ENCODE data around the gene NARS2. TPM values are rescaled to one million over a fixed set of nuclear protein-coding genes. Genes with fewer than 3 reads are reported as not detected.

NARS2 gene
- total RNA-seq, 1 donor from 2014 or later = 27.5 TPM

- Mint-ChIP-seq H3K27me3 (no peaks in the 10 kb centered on the region), H3K9me3 (peaks cover 4% of the 10 kb centered on the region), H3K27ac (no peak overlapping the region), H3K4me1 (ENCODE audit: unreplicated experiment) (peaks cover 9% of the 10 kb centered on the region), H3K4me3 (no peak overlapping the region), H3K36me3 (peaks cover 18% of the 10 kb centered on the region)
- TF ChIP-seq CTCF (conservative IDR thresholded peaks at IDR 0.05) = no peak
- no peak for DNase-seq (ENCODE audit: extremely low spot score, unreplicated experiment)
Observed at GRCh38 chr11:78504181-78504580, 70.5 kb downstream of the NARS2 start.

GRCh38 chr11:78499971-78500370 is 74.7 kb downstream of the NARS2 start:
- Mint-ChIP-seq H3K27me3 (no peaks in the 10 kb centered on the region), H3K9me3 (no peaks in the 10 kb centered on the region)

GRCh38 chr11:78497293-78497692 is 77.4 kb downstream of the NARS2 start:
- no peak for TF ChIP-seq CTCF (conservative IDR thresholded peaks at IDR 0.05)
- peaks cover 4% of the 10 kb centered on the region for H3K36me3 Mint-ChIP-seq
- DNase-seq (ENCODE audit: extremely low spot score, unreplicated experiment) = no peak
- no peaks in the 10 kb centered on the region for H3K9me3 Mint-ChIP-seq
- no peak overlapping the region for H3K27ac Mint-ChIP-seq
- H3K4me3 Mint-ChIP-seq = no peak overlapping the region
- H3K27me3 Mint-ChIP-seq = no peaks in the 10 kb centered on the region
- no peaks in the 10 kb centered on the region for H3K4me1 Mint-ChIP-seq (ENCODE audit: unreplicated experiment)

More at GRCh38 chr11:78499971-78500370, 74.7 kb downstream of the NARS2 start:
- H3K4me1 Mint-ChIP-seq (ENCODE audit: unreplicated experiment) = no peaks in the 10 kb centered on the region
- no peak for TF ChIP-seq CTCF (conservative IDR thresholded peaks at IDR 0.05)
- H3K36me3 Mint-ChIP-seq = peaks cover 4% of the 10 kb centered on the region
- no peak overlapping the region for H3K4me3 Mint-ChIP-seq
- DNase-seq (ENCODE audit: extremely low spot score, unreplicated experiment) = no peak
- no peak overlapping the region for H3K27ac Mint-ChIP-seq

GRCh38 chr11:78493413-78493975 is 81.2 kb downstream of the NARS2 start:
- no peak for TF ChIP-seq CTCF (conservative IDR thresholded peaks at IDR 0.05)
- Mint-ChIP-seq H3K36me3 (peaks cover 13% of the 10 kb centered on the region), H3K9me3 (no peaks in the 10 kb centered on the region), H3K27ac (no peak overlapping the region), H3K4me3 (no peak overlapping the region), H3K27me3 (no peaks in the 10 kb centered on the region), H3K4me1 (ENCODE audit: unreplicated experiment) (no peaks in the 10 kb centered on the region)
- no peak for DNase-seq (ENCODE audit: extremely low spot score, unreplicated experiment)

GRCh38 chr11:78492973-78493372 is 81.7 kb downstream of the NARS2 start:
- no peak overlapping the region for H3K4me3 Mint-ChIP-seq
- DNase-seq (ENCODE audit: extremely low spot score, unreplicated experiment) = no peak
- H3K27ac Mint-ChIP-seq = no peak overlapping the region
- no peaks in the 10 kb centered on the region for H3K27me3 Mint-ChIP-seq
- H3K9me3 Mint-ChIP-seq = no peaks in the 10 kb centered on the region
- peaks cover 18% of the 10 kb centered on the region for H3K36me3 Mint-ChIP-seq
- no peaks in the 10 kb centered on the region for H3K4me1 Mint-ChIP-seq (ENCODE audit: unreplicated experiment)
- TF ChIP-seq CTCF (conservative IDR thresholded peaks at IDR 0.05) = no peak

GRCh38 chr11:78489184-78489583 is 85.5 kb downstream of the NARS2 start:
- H3K9me3 Mint-ChIP-seq = peaks cover 3% of the 10 kb centered on the region
- no peak for DNase-seq (ENCODE audit: extremely low spot score, unreplicated experiment)
- H3K4me1 Mint-ChIP-seq (ENCODE audit: unreplicated experiment) = no peaks in the 10 kb centered on the region
- no peak overlapping the region for H3K27ac Mint-ChIP-seq
- TF ChIP-seq CTCF (conservative IDR thresholded peaks at IDR 0.05) = no peak
- no peak overlapping the region for H3K4me3 Mint-ChIP-seq
- H3K36me3 Mint-ChIP-seq = peaks cover 36% of the 10 kb centered on the region
- no peaks in the 10 kb centered on the region for H3K27me3 Mint-ChIP-seq

Measured in type B pancreatic cell (in vitro differentiated cells).